ENCODE measurements around the gene SLC1A6.
A peak's percentile ranks its signal among the peaks of the same experiment; 100 is the strongest.

- no peak for TF ChIP-seq MAX (IDR thresholded peaks at IDR 0.05; ENCODE audit: low read depth)
- no peak for TF ChIP-seq CTCF (IDR thresholded peaks at IDR 0.05)
- no peak for TF ChIP-seq SIN3A (IDR thresholded peaks at IDR 0.05; ENCODE audit: borderline replicate concordance, low read depth, low read length)
- TF ChIP-seq TEAD4 (IDR thresholded peaks at IDR 0.05; ENCODE audit: borderline replicate concordance, insufficient read depth) = no peak
- TF ChIP-seq RAD21 (IDR thresholded peaks at IDR 0.05; ENCODE audit: low read length) = no peak
- peak; percentile 93 for TF ChIP-seq REST (IDR thresholded peaks at IDR 0.05; ENCODE audit: low read depth, low read length)
- no peak for TF ChIP-seq GABPA (IDR thresholded peaks at IDR 0.05; ENCODE audit: low read depth)
Measured at GRCh38 chr19:15015946-15016542, 36.4 kb upstream of the SLC1A6 start.

Data from SK-N-SH (cell line).